ENCODE data around the gene FAM151B. TPM values are rescaled to one million over a fixed set of nuclear protein-coding genes. Genes with fewer than 3 reads are reported as not detected.
"Not testable (repeated sequence)": the region's sequence is repeated elsewhere in the genome, so short reads cannot be mapped to it uniquely, and the experiment has no call there.

FAM151B gene
- total RNA-seq, 1 donor from 2014 or later = not detected

GRCh38 chr5:80576383-80576782 is 88.5 kb downstream of the FAM151B start:
- peaks cover 31% of the 10 kb centered on the region for H3K27me3 Mint-ChIP-seq (ENCODE audit: insufficient read depth)

GRCh38 chr5:80577707-80578106 is 89.8 kb downstream of the FAM151B start:
- no peak overlapping the region for H3K4me3 Mint-ChIP-seq
- H3K27me3 Mint-ChIP-seq (ENCODE audit: insufficient read depth) = peaks cover 19% of the 10 kb centered on the region
- no peak overlapping the region for H3K27ac Mint-ChIP-seq
- H3K4me1 Mint-ChIP-seq (ENCODE audit: low read depth) = no peaks in the 10 kb centered on the region
- intact Hi-C loops (cut with micrococcal nuclease) = no loop called here
- H3K9me3 Mint-ChIP-seq = no peaks in the 10 kb centered on the region
- DNase-seq (ENCODE audit: low spot score) = no peak
- H3K36me3 Mint-ChIP-seq (ENCODE audit: low read depth) = no peaks in the 10 kb centered on the region

More at GRCh38 chr5:80576383-80576782, 88.5 kb downstream of the FAM151B start:
- H3K9me3 Mint-ChIP-seq = no peaks in the 10 kb centered on the region
- H3K27ac Mint-ChIP-seq = no peak overlapping the region
- no peaks in the 10 kb centered on the region for H3K36me3 Mint-ChIP-seq (ENCODE audit: low read depth)
- H3K4me1 Mint-ChIP-seq (ENCODE audit: low read depth) = no peaks in the 10 kb centered on the region
- intact Hi-C loops (cut with micrococcal nuclease) = no loop called here
- no peak for DNase-seq (ENCODE audit: low spot score)
- H3K4me3 Mint-ChIP-seq = no peak overlapping the region

- H3K27ac Mint-ChIP-seq = no peak overlapping the region
- intact Hi-C loops (cut with micrococcal nuclease) = no loop called here
- DNase-seq (ENCODE audit: low spot score) = no peak
- H3K4me1 Mint-ChIP-seq (ENCODE audit: low read depth) = no peaks in the 10 kb centered on the region
- no peaks in the 10 kb centered on the region for H3K9me3 Mint-ChIP-seq
- H3K27me3 Mint-ChIP-seq (ENCODE audit: insufficient read depth) = peaks cover 11% of the 10 kb centered on the region
- no peak overlapping the region for H3K4me3 Mint-ChIP-seq
- H3K36me3 Mint-ChIP-seq (ENCODE audit: low read depth) = no peaks in the 10 kb centered on the region
Observed at GRCh38 chr5:80579050-80579449, 91.2 kb downstream of the FAM151B start.

- intact Hi-C loops (cut with micrococcal nuclease); H3K27me3 Mint-ChIP-seq (ENCODE audit: insufficient read depth); H3K36me3 Mint-ChIP-seq (ENCODE audit: low read depth); H3K4me1 Mint-ChIP-seq (ENCODE audit: low read depth); H3K4me3 Mint-ChIP-seq; H3K9me3 Mint-ChIP-seq; DNase-seq (ENCODE audit: low spot score); H3K27ac Mint-ChIP-seq: not testable (repeated sequence)
Observed at GRCh38 chr5:80580291-80580690, 92.4 kb downstream of the FAM151B start.

- no peak overlapping the region for H3K27ac Mint-ChIP-seq
- no peaks in the 10 kb centered on the region for H3K4me1 Mint-ChIP-seq (ENCODE audit: low read depth)
- DNase-seq (ENCODE audit: low spot score) = no peak
- no peaks in the 10 kb centered on the region for H3K9me3 Mint-ChIP-seq
- H3K27me3 Mint-ChIP-seq (ENCODE audit: insufficient read depth) = peaks cover 7% of the 10 kb centered on the region
- H3K36me3 Mint-ChIP-seq (ENCODE audit: low read depth) = no peaks in the 10 kb centered on the region
- H3K4me3 Mint-ChIP-seq = no peak overlapping the region
- intact Hi-C loops (cut with micrococcal nuclease) = no loop called here
Observed at GRCh38 chr5:80584770-80585169, 96.9 kb downstream of the FAM151B start.

GRCh38 chr5:80588858-80589540 is 101.1 kb downstream of the FAM151B start:
- Mint-ChIP-seq H3K4me1 (ENCODE audit: low read depth) (no peaks in the 10 kb centered on the region), H3K27ac (no peak overlapping the region), H3K9me3 (no peaks in the 10 kb centered on the region), H3K27me3 (ENCODE audit: insufficient read depth) (peaks cover 7% of the 10 kb centered on the region), H3K36me3 (ENCODE audit: low read depth) (no peaks in the 10 kb centered on the region), H3K4me3 (no peak overlapping the region)
- intact Hi-C loops (cut with micrococcal nuclease) = no loop called here
- no peak for DNase-seq (ENCODE audit: low spot score)

- H3K4me3 Mint-ChIP-seq = no peak overlapping the region
- H3K27me3 Mint-ChIP-seq (ENCODE audit: insufficient read depth) = peaks cover 1% of the 10 kb centered on the region
- no peaks in the 10 kb centered on the region for H3K9me3 Mint-ChIP-seq
- H3K4me1 Mint-ChIP-seq (ENCODE audit: low read depth) = no peaks in the 10 kb centered on the region
- no peak overlapping the region for H3K27ac Mint-ChIP-seq
- H3K36me3 Mint-ChIP-seq (ENCODE audit: low read depth) = no peaks in the 10 kb centered on the region
- intact Hi-C loops (cut with micrococcal nuclease) = no loop called here
- DNase-seq (ENCODE audit: low spot score) = no peak
Observed at GRCh38 chr5:80590766-80591165, 102.9 kb downstream of the FAM151B start.

GRCh38 chr5:80591352-80591751 is 103.5 kb downstream of the FAM151B start:
- no peak overlapping the region for H3K4me3 Mint-ChIP-seq
- H3K27ac Mint-ChIP-seq = no peak overlapping the region
- no peaks in the 10 kb centered on the region for H3K36me3 Mint-ChIP-seq (ENCODE audit: low read depth)
- no peaks in the 10 kb centered on the region for H3K4me1 Mint-ChIP-seq (ENCODE audit: low read depth)
- no peaks in the 10 kb centered on the region for H3K9me3 Mint-ChIP-seq
- peaks cover under 1% of the 10 kb centered on the region for H3K27me3 Mint-ChIP-seq (ENCODE audit: insufficient read depth)
- intact Hi-C loops (cut with micrococcal nuclease) = no loop called here
- no peak for DNase-seq (ENCODE audit: low spot score)

GRCh38 chr5:80592105-80592504 is 104.2 kb downstream of the FAM151B start:
- H3K27me3 Mint-ChIP-seq (ENCODE audit: insufficient read depth) = no peaks in the 10 kb centered on the region
- H3K27ac Mint-ChIP-seq = no peak overlapping the region
- H3K4me3 Mint-ChIP-seq = no peak overlapping the region
- intact Hi-C loops (cut with micrococcal nuclease) = no loop called here
- H3K4me1 Mint-ChIP-seq (ENCODE audit: low read depth) = no peaks in the 10 kb centered on the region
- no peaks in the 10 kb centered on the region for H3K36me3 Mint-ChIP-seq (ENCODE audit: low read depth)
- no peaks in the 10 kb centered on the region for H3K9me3 Mint-ChIP-seq
- no peak for DNase-seq (ENCODE audit: low spot score)

Other genes starting within 250 kb of the FAM151B start
- gene SERINC5, start 232.1 kb upstream of the FAM151B start, total RNA-seq = 21.2 and 22.8 TPM in 2 replicates
- gene SPZ1, start 168.1 kb upstream of the FAM151B start, total RNA-seq = not detected in 2 replicates
- gene ZFYVE16, start 80.0 kb upstream of the FAM151B start, total RNA-seq = 9.4 and 10.3 TPM in 2 replicates
- not detected in 2 replicates for gene ANKRD34B, start 82.2 kb downstream of the FAM151B start, total RNA-seq
- gene MSH3, start 166.6 kb downstream of the FAM151B start, total RNA-seq = 20.2 and 20.7 TPM in 2 replicates
- gene DHFR, start 166.9 kb downstream of the FAM151B start, total RNA-seq = 55.9 and 60.3 TPM in 2 replicates